Uterus (tissue), 2 donors: ENCODE results near the gene MTMR12.

Experiments
- POLR2A ChIP-seq, 2 donors: fragments of 450-650 bp; IDR thresholded peaks; one replicate each; pipeline ENCODE4 v1.6.1; 2016; ENCODE audit warnings: antibody characterized with exemption in 2 of 2, mild to moderate bottlenecking in 1 of 2, moderate library complexity in 1 of 2
- TF ChIP-seq, protein P1 (sequence below), 4 experiments: fragments of 200-600 bp in 2 of 4; fragments of 450-650 bp in 2 of 4; sonication (generic) in 2 of 4; IDR thresholded peaks; one replicate each; pipeline ENCODE4 v1.5.1; 2016 to 2019; ENCODE audit warnings: antibody characterized with exemption in 4 of 4, mild to moderate bottlenecking in 2 of 4, moderate library complexity in 1 of 4

DNA sequence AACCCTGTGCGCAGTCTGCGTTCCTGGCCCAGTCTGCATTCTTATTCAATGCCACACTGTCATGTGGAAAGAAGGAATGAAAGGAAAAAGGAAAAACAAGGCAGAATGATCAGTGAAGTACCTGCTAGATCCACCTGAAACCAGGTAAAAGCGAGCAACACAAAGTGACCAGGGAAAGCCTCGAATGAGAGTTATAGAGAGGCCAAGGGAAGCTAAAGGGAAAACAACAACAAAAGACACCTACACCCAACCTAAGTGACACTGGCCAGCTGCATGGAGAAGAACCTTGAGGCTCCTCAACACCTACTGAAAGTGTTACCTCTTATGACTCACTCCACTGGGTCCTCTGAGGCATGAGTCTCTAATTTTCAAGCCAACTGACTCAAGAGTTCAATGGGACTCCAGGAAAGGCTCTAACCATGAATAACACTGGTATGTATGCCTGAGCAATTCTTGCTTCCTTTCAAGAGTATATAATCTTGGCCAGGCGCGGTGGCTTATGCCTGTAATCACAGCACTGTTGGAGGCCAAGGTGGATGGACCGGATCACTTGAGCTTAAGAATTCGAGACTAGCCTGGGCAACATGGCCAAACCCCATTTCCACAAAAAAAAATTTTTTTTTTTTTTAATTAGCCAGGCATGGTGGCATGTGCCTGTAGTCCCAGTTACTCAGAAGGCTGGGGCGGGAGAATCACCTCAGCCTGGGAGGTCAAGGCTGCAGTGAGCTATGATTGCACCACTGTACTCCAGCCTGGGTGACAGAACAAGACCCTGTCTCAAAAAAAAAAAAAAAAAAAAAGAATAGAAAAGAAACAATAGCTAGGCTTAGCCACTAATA is 29.0 kb downstream of the MTMR12 start:
- TF ChIP-seq, protein P1, sequence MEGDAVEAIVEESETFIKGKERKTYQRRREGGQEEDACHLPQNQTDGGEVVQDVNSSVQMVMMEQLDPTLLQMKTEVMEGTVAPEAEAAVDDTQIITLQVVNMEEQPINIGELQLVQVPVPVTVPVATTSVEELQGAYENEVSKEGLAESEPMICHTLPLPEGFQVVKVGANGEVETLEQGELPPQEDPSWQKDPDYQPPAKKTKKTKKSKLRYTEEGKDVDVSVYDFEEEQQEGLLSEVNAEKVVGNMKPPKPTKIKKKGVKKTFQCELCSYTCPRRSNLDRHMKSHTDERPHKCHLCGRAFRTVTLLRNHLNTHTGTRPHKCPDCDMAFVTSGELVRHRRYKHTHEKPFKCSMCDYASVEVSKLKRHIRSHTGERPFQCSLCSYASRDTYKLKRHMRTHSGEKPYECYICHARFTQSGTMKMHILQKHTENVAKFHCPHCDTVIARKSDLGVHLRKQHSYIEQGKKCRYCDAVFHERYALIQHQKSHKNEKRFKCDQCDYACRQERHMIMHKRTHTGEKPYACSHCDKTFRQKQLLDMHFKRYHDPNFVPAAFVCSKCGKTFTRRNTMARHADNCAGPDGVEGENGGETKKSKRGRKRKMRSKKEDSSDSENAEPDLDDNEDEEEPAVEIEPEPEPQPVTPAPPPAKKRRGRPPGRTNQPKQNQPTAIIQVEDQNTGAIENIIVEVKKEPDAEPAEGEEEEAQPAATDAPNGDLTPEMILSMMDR (IDR thresholded peaks at IDR 0.05), result no peak
- TF ChIP-seq POLR2A (IDR thresholded peaks at IDR 0.05), result no peak
